ENCODE measurements around the gene NELFCD. TPM values are rescaled to one million over a fixed set of nuclear protein-coding genes. Genes with fewer than 3 reads are reported as not detected.

Gene NELFCD
- total and polyA plus RNA-seq, 10 of the 15 experiments (the other 5 are each of a cell fraction or from before 2014, with no cell fraction given), result 8.9 to 109 (median 82.9) TPM

GRCh38 chr20:59006167-59006863, 25.3 kb downstream of the NELFCD start (continued):
- TF ChIP-seq ZNF687 (IDR thresholded peaks at IDR 0.05) (0 out of 2 replicates have a peak, but pooled peaks have one; percentile 10), IRF3 (IDR thresholded peaks at IDR 0.05) (no peak), SPI1 (IDR thresholded peaks at IDR 0.05; ENCODE audit: borderline replicate concordance, insufficient read depth, low read depth, low read length) (no peak), MYB (IDR thresholded peaks at IDR 0.05; ENCODE audit: borderline replicate concordance, low read depth, low read length) (no peak), YY1 (IDR thresholded peaks at IDR 0.05; ENCODE audit: low read depth, low read length) (peak; percentile 4; the same call in 1 of the 2 replicates), TCF7 (IDR thresholded peaks at IDR 0.05; ENCODE audit: borderline replicate concordance) (no peak), NR2F1 (conservative IDR thresholded peaks at IDR 0.05) (peak; percentile 22), POLR2AphosphoS5 (IDR thresholded peaks at IDR 0.05; ENCODE audit: low read length) (peak; percentile 85), HDAC6 (IDR thresholded peaks at IDR 0.05; ENCODE audit: unreplicated experiment) (no peak), ATF2 (IDR thresholded peaks at IDR 0.05; ENCODE audit: low read length) (no peak), SIN3A (IDR thresholded peaks at IDR 0.05; ENCODE audit: low read depth, low read length) (0 out of 2 replicates have a peak, but pooled peaks have one; percentile 30), ZNF217 (IDR thresholded peaks at IDR 0.05) (no peak), MTA3 (IDR thresholded peaks at IDR 0.05; ENCODE audit: borderline replicate concordance, low read length) (peak; percentile 41; the same call in 1 of the 2 replicates), MYC (IDR thresholded peaks at IDR 0.05; ENCODE audit: insufficient read depth, insufficient read length, insufficient replicate concordance, low read length, severe bottlenecking) (no peak), ZSCAN29 (IDR thresholded peaks at IDR 0.05) (no peak), PRDM15 (CRISPR knock-in tag; IDR thresholded peaks at IDR 0.05) (no peak), TCF12 (IDR thresholded peaks at IDR 0.05; ENCODE audit: low read depth, low read length) (0 out of 2 replicates have a peak, but pooled peaks have one; percentile 8)
